BJ (cell line): ENCODE measurements around the gene YWHAH. TPM values are rescaled to one million over a fixed set of nuclear protein-coding genes. Genes with fewer than 3 reads are reported as not detected.

Experiments used
- CTCF ChIA-PET: fragments of 350-600 bp; formaldehyde crosslinking; extraction: SDS; loops from one replicate; lab custom pipeline; 2021; ENCODE audit warnings: antibody characterized with exemption, inconsistent platforms; lab: Yijun Ruan, JAX
- POLR2A ChIA-PET: fragments of 300-600 bp; sonication (Branson Sonifier 250); formaldehyde crosslinking; extraction: SDS; loops from one replicate; lab custom pipeline; 2021; ENCODE audit warnings: antibody characterized with exemption; lab: Charles Lee
- DNase-seq: peaks from one replicate; pipeline ENCODE4 v3.0.0-alpha.2; 2011; ENCODE audit warnings: low read depth
- H3K27me3 ChIP-seq: 2 replicates; pipeline ENCODE4 v1.6.0; 2011; ENCODE audit warnings: low read length; ENCODE audit not compliant: control insufficient read depth, insufficient read depth
- H3K36me3 ChIP-seq: 2 replicates; pipeline ENCODE4 v1.5.1; 2011; ENCODE audit warnings: low read length; ENCODE audit not compliant: control insufficient read depth, insufficient read depth
- H3K4me3 ChIP-seq: 2 replicates; pipeline ENCODE4 v1.5.1; 2011; ENCODE audit warnings: low read depth, mild to moderate bottlenecking, control low read depth, low read length
- CTCF ChIP-seq: IDR thresholded peaks from 2 replicates; pipeline ENCODE4 v1.5.1; 2011; ENCODE audit warnings: low read depth, mild to moderate bottlenecking, control low read depth, inconsistent platforms, low read length, moderate library complexity; ENCODE audit not compliant: insufficient read depth
- polyA minus RNA-seq: library from RNA; depleted of rRNA, polyadenylated mRNA; stranded (reverse); fragments of >200 nt; gene quantifications from 2 replicates; pipeline ENCODE4 v1.2.3, GENCODE V29; 2011; rRNA and poly(A)+ RNA removed
- polyA plus RNA-seq: library from polyadenylated mRNA; depleted of rRNA; stranded (reverse); fragments of >200 nt; gene quantifications from 2 replicates; pipeline ENCODE4 v1.2.3, GENCODE V29; 2011; rRNA removed

The YWHAH gene
- polyA plus RNA-seq, result 140 and 146 TPM in 2 replicates
- polyA minus RNA-seq, result 73.7 and 83.5 TPM in 2 replicates

DNA sequence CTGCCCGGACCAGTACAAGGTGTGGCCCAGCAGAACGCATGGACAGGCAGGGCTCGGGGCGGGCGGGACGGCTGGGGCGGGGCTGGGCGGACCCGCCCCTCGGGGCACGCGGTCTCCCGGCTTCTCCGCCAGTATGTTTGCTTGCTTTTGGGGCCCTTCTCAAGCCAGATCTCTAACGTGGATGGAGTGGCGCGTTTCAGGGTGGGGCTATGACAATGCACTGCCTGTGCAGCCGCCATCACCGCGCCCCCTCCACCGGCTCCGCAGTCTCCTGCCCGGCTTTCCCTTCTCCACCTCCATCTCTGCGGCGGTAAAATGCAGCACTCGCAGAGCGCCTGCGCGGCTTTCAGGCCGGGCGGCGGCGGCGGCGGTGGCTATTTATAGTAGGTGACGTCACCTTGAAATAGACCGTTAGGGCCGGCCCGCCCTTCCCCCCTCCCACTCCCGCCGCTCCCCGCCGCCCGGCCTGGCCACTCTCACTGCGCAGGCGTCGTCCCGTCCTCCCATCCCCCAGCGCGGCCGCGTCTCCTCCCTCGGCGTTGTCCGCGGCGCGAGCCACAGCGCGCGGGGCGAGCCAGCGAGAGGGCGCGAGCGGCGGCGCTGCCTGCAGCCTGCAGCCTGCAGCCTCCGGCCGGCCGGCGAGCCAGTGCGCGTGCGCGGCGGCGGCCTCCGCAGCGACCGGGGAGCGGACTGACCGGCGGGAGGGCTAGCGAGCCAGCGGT lies at the start of gene YWHAH:
Gene YWHAH (plus strand): TSS at position 558 of the 722 bp plus-strand sequence. CDS start 199 bp downstream, outside the sequence.
- DNase-seq, result peak; percentile 51
- TF ChIP-seq CTCF, result no peak
- H3K27me3 ChIP-seq, result no peaks in the 10 kb centered on the region
- H3K36me3 ChIP-seq, result no peaks in the 10 kb centered on the region; the same call in none of the 2 replicates
- H3K4me3 ChIP-seq, result peak within 1 kb of the TSS; percentile 87
- ChIA-PET CTCF (interaction anchor here (1.2 kb wide), 1 partner anchor 26 kb away, joined by 4 read pairs; no protein-coding TSS in a partner anchor), POLR2A (no interaction called here)

- H3K4me3 ChIP-seq, result no peak overlapping the region
- TF ChIP-seq CTCF, result no peak
- ChIA-PET CTCF (interaction anchor here (0.7 kb wide), 1 partner anchor 10 kb away, joined by 3 read pairs; no protein-coding TSS in a partner anchor), POLR2A (no interaction called here)
- no peak for DNase-seq
- H3K27me3 ChIP-seq, result no peaks in the 10 kb centered on the region
- peaks cover 1% of the 10 kb centered on the region for H3K36me3 ChIP-seq
These were observed 48.8 kb upstream of the YWHAH start for GRCh38 chr22:31895411-31896123.

GRCh38 chr22:31896472-31896871 lies 47.9 kb upstream of the YWHAH start:
- no peak for TF ChIP-seq CTCF
- Histone ChIP-seq H3K36me3 (peaks cover 1% of the 10 kb centered on the region), H3K4me3 (no peak overlapping the region), H3K27me3 (no peaks in the 10 kb centered on the region)
- CTCF ChIA-PET, result no interaction called here
- no peak for DNase-seq
- POLR2A ChIA-PET, result no interaction called here

GRCh38 chr22:31897842-31898805 lies 46.2 kb upstream of the YWHAH start:
- CTCF ChIA-PET, result interaction anchor here (0.6 to 0.8 kb wide), 3 partner anchors 12 to 52 kb away, joined by 3 read pairs; no protein-coding TSS in a partner anchor
- H3K27me3 ChIP-seq, result no peaks in the 10 kb centered on the region

More at GRCh38 chr22:31897842-31898805, 46.2 kb upstream of the YWHAH start:
- Histone ChIP-seq H3K36me3 (peaks cover 1% of the 10 kb centered on the region), H3K4me3 (no peak overlapping the region)
- POLR2A ChIA-PET, result no interaction called here
- TF ChIP-seq CTCF, result no peak
- DNase-seq, result no peak
